BLaER1 treated with 17β-estradiol and CSF1 and Interleukin-3, amounts not matched to agents 10 nM and 100 nM (cell line): ENCODE data around the gene SLC16A1.

Experiments used
- H3K27ac ChIP-seq, 11 experiments: shearing (Covaris generic); formaldehyde crosslinking; 2 replicates each; pipeline ENCODE4 v1.8.1; 2022
- H3K27me3 ChIP-seq, 11 experiments: shearing (Covaris generic); formaldehyde crosslinking; 2 replicates each; pipeline ENCODE4 v1.8.1; 2022
- H3K36me3 ChIP-seq, 11 experiments: shearing (Covaris generic); formaldehyde crosslinking; 2 replicates each; pipeline ENCODE4 v1.8.1; 2022
- H3K4me1 ChIP-seq, 10 experiments: shearing (Covaris generic); formaldehyde crosslinking; 2 replicates each; pipeline ENCODE4 v1.8.1; 2022
- H3K4me2 ChIP-seq, 11 experiments: shearing (Covaris generic); formaldehyde crosslinking; 2 replicates each; pipeline ENCODE4 v1.8.1; 2022
- H3K4me3 ChIP-seq, 10 experiments: shearing (Covaris generic); formaldehyde crosslinking; 2 replicates each; pipeline ENCODE4 v1.8.1; 2022
- H3K9ac ChIP-seq, 11 experiments: shearing (Covaris generic); formaldehyde crosslinking; 2 replicates each; pipeline ENCODE4 v1.8.1; 2022
- H3K9me3 ChIP-seq, 11 experiments: shearing (Covaris generic); formaldehyde crosslinking; replicated peaks in 1 of 11; 2 replicates each; pipeline ENCODE4 v1.8.1; 2022
- H4K20me1 ChIP-seq, 11 experiments: shearing (Covaris generic); formaldehyde crosslinking; 2 replicates each; pipeline ENCODE4 v1.8.1; 2022
- Cebpa-rat ChIP-seq, 11 experiments: shearing (Covaris generic); IDR thresholded peaks; 2 replicates each; pipeline ENCODE4 v1.8.1; 2022

SLC16A1 gene

DNA sequence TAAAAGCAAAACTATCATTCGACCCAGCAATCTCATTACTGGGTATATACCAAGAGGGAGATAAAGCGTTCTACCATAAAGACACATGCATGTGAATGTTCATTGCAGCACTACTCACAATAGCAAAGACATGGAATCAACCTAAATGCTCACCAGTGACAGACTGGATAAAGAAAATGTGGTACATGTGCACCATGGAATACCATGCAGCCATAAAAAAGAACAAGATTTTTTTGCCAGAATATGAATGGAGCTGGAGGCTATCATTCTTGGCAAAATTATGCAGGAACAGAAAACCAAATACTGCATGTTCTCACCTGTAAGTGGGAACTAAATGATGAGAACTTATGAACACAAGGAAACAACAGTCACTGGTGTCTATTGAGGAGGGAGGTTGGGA is 79.7 kb downstream of the SLC16A1 start:
- Histone ChIP-seq H3K9ac (no peak overlapping the region), H3K9me3 (no peaks in the 10 kb centered on the region), H3K36me3 (no peaks in the 10 kb centered on the region), H3K4me2 (no peak overlapping the region), H3K4me3 (no peak overlapping the region), H4K20me1 (no peaks in the 10 kb centered on the region), H3K27ac (no peak overlapping the region), H3K27me3 (no peaks in the 10 kb centered on the region), H3K4me1 (peaks cover 10 to 39% (median 18%) of the 10 kb centered on the region in 10 experiments; a peak in 18 of 20 replicates)
- TF ChIP-seq Cebpa-rat (IDR thresholded peaks at IDR 0.05) = no peak

DNA sequence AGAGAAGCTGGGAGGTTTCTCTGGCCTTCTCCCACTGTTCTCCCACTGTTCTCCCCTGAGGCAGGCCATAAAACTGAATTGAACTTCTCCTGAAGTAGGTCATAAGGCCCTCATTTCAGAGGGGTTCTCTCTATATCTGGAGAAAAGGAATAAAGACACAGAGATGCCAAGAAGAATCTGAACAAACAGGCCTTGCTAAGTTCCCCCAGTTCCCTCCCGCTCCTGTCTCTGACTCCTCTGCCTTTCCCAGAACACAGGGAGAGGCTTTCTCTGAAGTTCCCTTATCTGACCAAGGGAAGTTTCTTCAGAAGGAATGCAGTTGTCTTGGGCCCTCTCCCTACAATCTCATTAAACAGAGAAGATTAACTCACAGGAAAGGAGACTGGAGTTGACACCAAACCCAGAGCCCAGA is 83.4 kb downstream of the SLC16A1 start:
- Histone ChIP-seq H3K4me1 (peaks cover 10 to 37% (median 18%) of the 10 kb centered on the region in 10 experiments; a peak in 18 of 20 replicates), H3K9me3 (no peaks in the 10 kb centered on the region), H3K36me3 (no peaks in the 10 kb centered on the region), H3K27ac (no peak overlapping the region; a peak in 1 of 22 replicates), H4K20me1 (no peaks in the 10 kb centered on the region), H3K27me3 (no peaks in the 10 kb centered on the region), H3K4me3 (no peak overlapping the region), H3K9ac (no peak overlapping the region), H3K4me2 (peak overlapping the region in 4 of 11 experiments; percentile 0 to 50 (median 16); a peak in 7 of 22 replicates)
- no peak for TF ChIP-seq Cebpa-rat (IDR thresholded peaks at IDR 0.05)

DNA sequence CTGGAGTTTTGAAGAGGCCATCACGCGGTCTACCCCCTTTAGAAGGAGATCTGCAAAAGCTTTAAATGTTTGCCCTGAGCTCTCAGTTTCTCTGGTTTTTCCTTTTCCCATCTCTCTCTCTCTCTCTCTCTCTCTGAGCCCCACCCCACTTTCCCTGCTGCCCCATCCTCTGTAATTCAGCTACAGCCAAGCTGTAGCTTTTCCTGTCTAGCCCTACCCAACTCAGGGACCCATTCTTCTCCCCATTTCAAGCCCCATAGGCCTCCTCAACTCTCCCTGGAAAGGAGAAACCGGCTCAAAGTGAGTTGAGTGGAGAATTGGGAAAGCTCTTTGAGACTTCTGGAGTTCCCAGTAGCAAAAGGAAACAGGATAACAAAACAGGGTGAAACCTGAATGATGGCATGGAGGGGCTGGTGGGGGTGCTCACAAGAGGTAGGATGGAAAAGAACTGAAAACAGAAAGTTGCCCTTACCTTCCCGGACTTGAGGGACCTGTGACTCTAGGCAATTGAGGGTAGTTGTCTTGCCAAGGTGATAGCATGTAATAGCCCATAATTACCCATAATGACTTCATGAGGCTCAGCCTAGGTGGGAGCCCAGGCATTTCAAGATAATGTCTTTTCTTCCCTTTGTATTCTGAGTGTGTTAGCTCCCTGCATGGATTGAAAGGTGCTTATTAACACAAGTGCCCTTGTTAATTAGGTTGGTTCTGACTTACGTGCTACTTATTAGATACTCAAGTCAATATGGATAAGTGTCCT is 84.9 kb downstream of the SLC16A1 start:
- H3K4me1 ChIP-seq = peaks cover 10 to 37% (median 18%) of the 10 kb centered on the region in 10 experiments; a peak in 18 of 20 replicates
- no peaks in the 10 kb centered on the region for H3K9me3 ChIP-seq
- H3K9ac ChIP-seq = no peak overlapping the region
- no peak for TF ChIP-seq Cebpa-rat (IDR thresholded peaks at IDR 0.05)
- H3K27ac ChIP-seq = no peak overlapping the region
- H3K27me3 ChIP-seq = no peaks in the 10 kb centered on the region
- H4K20me1 ChIP-seq = no peaks in the 10 kb centered on the region
- no peaks in the 10 kb centered on the region for H3K36me3 ChIP-seq
- H3K4me2 ChIP-seq = no peak overlapping the region
- H3K4me3 ChIP-seq = no peak overlapping the region

DNA sequence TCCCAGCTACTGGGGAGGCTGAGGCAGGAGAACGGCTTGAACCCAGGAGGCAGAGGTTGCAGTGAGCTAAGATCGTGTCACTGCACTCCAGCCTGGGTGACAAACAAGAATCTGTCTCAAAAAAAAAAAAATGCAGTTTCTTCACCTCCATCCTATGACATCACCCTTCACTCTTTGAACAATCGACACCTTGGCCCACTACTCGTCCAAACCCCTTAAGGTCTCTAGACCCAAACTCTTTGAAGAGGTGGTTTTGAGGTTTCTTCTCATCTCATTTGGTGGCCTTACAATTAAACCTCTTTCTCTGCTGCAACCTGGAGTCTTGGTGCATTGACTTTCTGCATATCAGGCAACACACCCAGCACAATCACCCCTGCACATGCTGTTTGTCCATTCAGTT is 86.1 kb downstream of the SLC16A1 start:
- H3K9me3 ChIP-seq = no peaks in the 10 kb centered on the region
- no peak for TF ChIP-seq Cebpa-rat (IDR thresholded peaks at IDR 0.05)
- H3K4me1 ChIP-seq = peaks cover 10 to 26% (median 16%) of the 10 kb centered on the region in 10 experiments; a peak in 18 of 20 replicates
- no peak overlapping the region for H3K9ac ChIP-seq
- no peak overlapping the region for H3K4me3 ChIP-seq
- no peak overlapping the region for H3K4me2 ChIP-seq
- H3K36me3 ChIP-seq = no peaks in the 10 kb centered on the region
- no peaks in the 10 kb centered on the region for H4K20me1 ChIP-seq
- no peak overlapping the region for H3K27ac ChIP-seq
- H3K27me3 ChIP-seq = no peaks in the 10 kb centered on the region

DNA sequence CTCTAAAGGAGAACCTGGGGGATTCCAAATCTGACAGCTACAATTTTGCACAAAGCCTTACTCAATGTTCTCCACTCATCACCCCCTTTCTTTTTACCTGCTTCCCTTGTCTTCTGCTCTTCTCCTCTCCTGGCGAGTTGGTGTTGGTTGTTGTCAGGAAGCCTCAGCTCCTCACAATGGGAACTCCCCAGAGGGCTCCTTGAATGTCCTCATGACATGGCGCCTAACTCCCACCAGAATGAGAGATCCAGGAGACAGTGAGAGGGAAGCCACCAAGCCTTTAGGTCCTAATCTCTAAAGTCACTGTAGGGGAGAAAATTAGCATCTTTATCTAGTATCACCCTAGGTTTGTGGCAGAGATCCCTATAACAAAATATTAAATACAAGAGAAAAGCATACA is 87.8 kb downstream of the SLC16A1 start:
- Histone ChIP-seq H3K27ac (no peak overlapping the region), H3K27me3 (no peaks in the 10 kb centered on the region), H3K4me3 (no peak overlapping the region), H3K9me3 (no peaks in the 10 kb centered on the region), H3K4me1 (peaks cover 0 to 11% (median 5%) of the 10 kb centered on the region in 10 experiments; a peak in 11 of 20 replicates), H3K36me3 (no peaks in the 10 kb centered on the region), H3K4me2 (no peak overlapping the region), H3K9ac (no peak overlapping the region), H4K20me1 (no peaks in the 10 kb centered on the region)
- TF ChIP-seq Cebpa-rat (IDR thresholded peaks at IDR 0.05) = no peak

DNA sequence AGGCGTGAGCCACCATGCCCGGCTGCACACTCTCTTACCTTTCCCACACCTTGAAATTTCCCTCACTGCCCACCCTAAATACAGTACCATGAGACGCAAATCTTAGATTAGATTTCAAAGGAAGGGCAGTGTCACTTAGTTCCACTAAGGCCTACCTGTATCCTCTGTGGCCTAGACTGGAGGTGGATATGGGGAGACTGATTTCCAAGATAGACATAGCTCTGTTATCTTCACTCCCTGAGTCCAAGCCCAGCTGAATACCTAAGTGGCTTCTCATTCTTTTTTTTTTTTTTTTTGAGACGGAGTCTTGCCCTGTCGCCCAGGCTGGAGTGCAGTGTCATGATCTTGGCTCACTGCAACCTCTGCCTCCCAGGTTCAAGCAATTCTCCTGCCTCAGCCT is 89.0 kb downstream of the SLC16A1 start:
- no peak overlapping the region for H3K9ac ChIP-seq
- H3K4me3 ChIP-seq = no peak overlapping the region
- H3K27ac ChIP-seq = no peak overlapping the region
- no peak for TF ChIP-seq Cebpa-rat (IDR thresholded peaks at IDR 0.05)
- no peaks in the 10 kb centered on the region for H3K9me3 ChIP-seq
- no peaks in the 10 kb centered on the region for H3K27me3 ChIP-seq
- no peak overlapping the region for H3K4me2 ChIP-seq
- no peaks in the 10 kb centered on the region for H3K36me3 ChIP-seq
- no peaks in the 10 kb centered on the region for H4K20me1 ChIP-seq
- no peaks in the 10 kb centered on the region for H3K4me1 ChIP-seq

DNA sequence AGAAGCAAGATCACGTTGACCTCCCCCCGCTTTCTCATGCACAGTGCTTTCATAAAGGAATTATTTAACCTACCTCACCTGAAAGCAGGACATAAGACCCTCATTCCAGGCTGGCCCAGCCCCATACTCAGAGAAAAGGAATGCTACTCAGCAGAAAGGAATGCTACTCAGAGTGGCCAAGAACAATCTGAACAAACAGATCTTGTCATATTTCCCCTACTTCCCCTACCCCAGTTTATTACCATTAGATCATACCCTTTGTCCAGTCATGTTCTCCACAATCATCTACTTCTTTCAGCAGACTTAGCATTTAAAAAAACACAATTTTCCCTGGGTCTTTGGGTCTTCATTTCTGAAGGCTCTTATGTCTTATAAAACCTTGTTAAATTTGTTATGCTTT is 89.8 kb downstream of the SLC16A1 start:
- Histone ChIP-seq H3K36me3 (no peaks in the 10 kb centered on the region), H3K4me3 (no peak overlapping the region), H3K4me1 (no peaks in the 10 kb centered on the region), H3K27ac (no peak overlapping the region), H3K9me3 (no peaks in the 10 kb centered on the region), H3K4me2 (no peak overlapping the region), H3K9ac (no peak overlapping the region), H4K20me1 (no peaks in the 10 kb centered on the region), H3K27me3 (no peaks in the 10 kb centered on the region)
- TF ChIP-seq Cebpa-rat (IDR thresholded peaks at IDR 0.05) = no peak

DNA sequence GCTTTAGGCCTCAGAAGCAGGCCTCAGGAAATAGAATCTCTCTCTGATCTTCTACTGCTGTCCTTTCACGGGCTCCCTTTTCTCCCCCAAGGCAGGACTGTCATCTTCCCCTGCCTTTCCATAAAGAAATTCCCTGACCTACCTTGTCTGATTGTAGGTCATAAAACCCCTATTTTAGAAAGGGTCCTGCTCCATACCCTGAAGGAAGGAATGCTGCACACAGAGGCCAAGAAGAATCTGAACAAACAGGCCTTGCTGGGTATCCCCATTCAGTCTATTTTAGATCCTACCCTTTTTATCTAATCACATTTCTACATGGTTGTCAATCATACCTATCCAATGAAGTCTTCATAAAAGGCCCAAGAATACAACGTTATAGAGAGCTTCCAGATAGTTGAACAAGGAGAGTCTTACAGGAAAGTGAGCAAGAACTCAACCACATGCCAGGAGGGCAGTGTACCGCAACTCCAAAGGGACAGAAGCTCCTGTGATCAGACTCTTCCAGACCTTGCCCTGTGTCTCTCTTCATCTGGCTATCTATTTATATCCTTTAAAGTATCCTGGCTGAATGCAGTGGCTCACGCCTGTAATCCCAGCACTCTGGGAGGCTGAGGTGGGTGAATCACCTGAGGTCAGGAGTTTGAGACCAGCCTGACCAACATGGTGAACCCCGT is 93.1 kb downstream of the SLC16A1 start:
- Histone ChIP-seq H3K9ac (no peak overlapping the region), H3K9me3 (no peaks in the 10 kb centered on the region), H3K27ac (no peak overlapping the region), H3K4me3 (no peak overlapping the region), H4K20me1 (no peaks in the 10 kb centered on the region), H3K27me3 (no peaks in the 10 kb centered on the region), H3K36me3 (no peaks in the 10 kb centered on the region), H3K4me1 (no peaks in the 10 kb centered on the region), H3K4me2 (no peak overlapping the region)
- TF ChIP-seq Cebpa-rat (IDR thresholded peaks at IDR 0.05) = no peak
